NCI-H510A treated with DMSO at 0.1 percent for 48 hours (cell line): Measurements from ENCODE around the gene PTAR1.

Experiments
- DNase-seq: peaks from one replicate; lab custom pipeline; 2025; lab: John Stamatoyannopoulos, UW

The PTAR1 gene

DNA sequence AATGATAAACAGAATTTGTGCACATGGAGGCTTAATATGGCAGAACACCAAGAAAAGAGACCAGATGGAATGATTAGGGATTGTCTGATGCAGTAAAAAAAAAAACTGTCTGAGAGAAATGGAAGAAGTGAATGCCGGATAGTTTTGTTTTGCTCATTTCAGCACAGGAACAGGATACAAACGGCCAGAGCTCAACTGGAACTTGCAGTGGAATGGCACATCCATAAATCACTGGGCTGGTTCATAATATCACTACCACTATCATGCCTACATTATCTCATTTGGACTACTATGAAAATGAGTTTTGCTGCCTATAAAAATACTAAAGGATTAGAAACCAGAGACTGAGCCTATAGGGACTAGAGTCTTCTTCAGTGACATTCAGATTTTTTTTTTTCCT lies 9.7 kb downstream of the PTAR1 start:
- DNase-seq: no peak

DNA sequence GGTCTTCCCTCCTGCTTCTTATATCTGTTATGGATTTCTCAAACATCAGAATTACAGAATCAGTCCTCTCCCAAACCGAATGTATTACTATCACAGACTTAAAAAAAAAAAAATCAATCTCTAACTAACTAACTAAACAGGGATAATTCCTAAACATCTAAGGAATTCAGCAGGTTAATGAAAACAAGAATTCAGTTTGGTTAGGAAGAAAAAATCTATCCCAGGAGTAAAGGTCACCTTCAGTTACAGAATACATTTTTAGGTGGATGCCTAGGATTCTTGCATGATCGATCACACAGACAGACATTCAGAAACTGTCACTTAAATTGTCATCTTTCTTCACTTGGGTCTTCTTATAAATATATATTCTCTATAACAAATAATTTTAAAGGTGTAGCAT lies 11.5 kb downstream of the PTAR1 start:
- DNase-seq: no peak

DNA sequence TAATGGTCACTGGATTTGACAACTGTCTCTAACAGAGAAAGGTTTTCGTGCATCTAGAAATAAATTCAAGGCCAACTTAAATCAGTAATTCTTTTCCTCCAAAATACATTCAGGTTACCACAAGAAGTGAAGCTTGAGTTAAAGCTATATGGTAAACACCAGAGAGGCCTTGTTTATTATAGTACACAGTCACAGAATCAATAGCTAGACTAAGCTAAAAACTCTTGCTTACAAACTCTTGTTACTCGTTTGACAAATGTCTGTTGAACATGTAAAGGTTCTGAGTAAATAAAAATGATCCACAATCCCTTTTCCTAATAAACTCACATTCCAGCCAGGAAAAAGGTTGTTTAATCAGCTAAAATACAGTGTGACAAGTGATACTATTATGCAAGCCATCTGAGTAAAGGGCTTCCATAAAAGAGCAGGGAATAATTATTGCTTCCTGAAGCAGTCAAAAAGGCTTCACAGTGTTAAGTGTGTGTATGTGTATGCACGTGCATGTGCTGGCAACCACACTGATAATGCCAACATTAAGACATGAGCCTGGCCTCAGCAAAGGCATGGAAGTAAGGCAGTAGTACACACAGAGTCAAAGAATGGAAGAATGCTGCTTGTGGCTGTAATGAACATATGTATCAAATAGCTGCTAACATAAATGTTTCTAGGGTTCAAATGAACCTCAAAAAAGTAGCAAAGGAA lies 12.8 kb downstream of the PTAR1 start:
- no peak for DNase-seq

DNA sequence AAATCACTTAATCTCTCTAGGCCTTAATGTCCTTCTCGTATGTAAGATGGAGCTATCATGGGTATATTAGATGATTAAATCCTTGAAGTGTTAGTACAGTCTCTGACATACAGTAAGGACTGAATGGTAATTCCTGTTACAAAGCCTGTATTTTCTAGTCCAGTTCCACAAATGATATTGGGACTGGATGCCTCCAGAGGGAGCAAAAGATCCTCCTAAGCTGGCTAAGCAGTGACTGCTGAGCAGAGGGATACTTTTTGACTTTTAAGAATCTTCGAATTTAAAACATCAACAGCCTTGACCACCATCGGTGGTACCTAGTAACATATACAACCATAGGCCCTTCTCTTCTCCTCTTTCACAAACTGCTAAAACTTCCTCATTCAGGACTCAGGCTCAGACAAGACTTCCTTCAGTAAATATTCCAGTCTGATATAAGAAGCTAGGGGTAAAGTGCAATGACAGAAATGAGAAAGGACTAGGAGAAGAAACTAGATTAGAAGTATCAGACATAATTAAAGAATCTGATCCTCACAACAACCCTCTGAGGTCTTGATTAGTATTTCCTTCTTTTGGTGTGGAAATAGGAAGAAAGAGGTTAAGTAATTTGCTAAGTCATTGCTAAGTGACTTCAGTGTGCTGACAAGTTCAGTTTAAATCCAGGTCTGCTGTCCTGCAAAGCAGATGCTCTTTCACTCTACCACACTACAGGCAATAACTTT lies 13.9 kb downstream of the PTAR1 start:
- no peak for DNase-seq

DNA sequence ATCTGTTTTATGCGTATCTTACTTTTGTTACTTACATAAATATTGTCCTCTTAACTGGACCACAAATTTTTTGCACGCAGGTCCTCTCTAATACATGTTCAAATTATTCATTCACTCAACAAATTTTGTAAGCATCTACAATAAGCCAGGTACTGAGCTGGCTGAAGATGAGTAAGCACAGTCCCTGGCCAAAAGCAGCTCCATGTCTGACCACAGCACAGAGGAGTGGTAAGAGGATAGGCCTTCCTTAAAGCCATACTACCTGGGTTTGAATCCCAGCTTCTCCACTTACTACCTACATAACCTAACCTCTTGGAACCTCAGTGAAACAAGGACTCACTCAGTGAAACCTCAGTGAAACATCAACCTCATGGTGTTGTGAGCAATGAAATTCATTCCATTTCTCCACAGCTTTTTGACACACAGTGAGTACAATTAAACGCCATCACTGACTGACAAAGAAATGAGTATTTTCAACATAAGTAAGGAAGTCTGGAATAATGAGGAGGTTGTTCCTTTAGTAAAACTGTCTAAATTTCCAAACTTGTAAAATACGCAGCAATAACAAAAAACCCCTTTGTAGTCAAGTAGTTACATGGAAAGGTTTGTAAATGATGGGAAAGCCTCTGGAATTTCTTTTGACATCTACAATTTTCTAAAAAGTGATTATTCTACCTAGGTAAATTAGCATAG lies 15.0 kb downstream of the PTAR1 start:
- no peak for DNase-seq

DNA sequence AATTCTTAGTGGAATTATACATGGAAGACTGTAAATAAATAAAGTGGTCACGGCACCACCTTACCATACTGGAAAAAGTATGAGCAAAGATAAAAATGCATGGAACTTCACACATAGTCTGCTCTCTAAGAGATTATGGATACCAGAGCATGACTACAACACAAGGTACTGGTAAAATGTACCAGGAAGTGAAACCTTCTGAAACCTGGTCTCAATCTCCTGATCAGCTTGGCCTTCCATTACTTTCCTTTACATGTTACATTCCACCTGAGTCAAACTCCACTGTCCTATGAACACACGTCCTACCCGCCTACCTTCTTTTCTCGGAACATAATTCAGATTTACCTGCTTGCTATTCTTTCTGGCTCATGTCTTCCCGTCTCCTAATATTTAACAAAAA lies 15.9 kb downstream of the PTAR1 start:
- DNase-seq: no peak

DNA sequence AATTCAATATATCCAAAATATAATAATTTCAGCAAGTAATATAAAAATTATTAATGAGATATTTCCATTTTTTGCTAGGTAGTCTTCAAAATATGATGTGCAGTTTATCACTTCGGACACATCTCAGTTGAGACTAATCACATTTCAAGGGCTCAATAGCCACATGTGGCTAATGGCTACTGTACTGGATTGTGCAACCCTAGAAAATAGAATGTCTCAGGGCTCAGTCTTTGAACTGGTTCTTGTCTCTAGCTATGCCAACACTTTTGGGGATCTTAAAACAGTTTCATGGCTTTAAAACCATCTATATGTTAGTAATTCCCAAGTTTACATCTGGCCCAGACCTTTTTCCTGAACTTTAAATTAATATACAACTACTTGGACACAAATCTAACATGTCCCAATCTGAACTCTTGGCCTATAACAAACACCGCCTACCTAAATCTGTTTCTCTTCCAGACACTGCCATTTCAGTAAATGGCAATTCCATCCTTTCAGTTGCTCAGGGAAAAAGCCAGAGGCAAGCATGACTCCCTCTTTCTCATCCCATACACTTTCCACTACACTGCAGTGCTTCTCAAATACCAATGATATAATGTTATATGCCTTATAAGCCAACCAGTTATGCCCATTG lies 18.8 kb downstream of the PTAR1 start:
- DNase-seq: no peak

DNA sequence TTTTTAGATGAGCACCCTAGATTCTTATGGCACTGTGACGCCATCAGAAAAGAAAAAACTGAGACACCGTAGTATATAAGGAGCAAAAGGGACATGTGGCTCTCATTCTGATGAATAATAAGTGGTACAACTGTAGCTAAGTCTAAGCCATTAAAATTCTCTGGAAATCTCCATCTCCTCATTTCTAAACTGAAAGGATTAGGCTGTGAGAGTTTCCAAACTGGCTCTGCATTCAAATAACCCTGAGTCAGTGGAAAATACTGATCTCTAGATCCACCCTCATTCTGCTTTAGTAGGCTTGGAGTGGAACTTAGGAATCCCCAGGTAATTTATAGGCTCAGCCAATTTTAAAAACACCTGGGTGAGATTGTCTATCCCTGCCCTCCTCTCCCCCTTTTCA lies 28.5 kb downstream of the PTAR1 start:
- no peak for DNase-seq

DNA sequence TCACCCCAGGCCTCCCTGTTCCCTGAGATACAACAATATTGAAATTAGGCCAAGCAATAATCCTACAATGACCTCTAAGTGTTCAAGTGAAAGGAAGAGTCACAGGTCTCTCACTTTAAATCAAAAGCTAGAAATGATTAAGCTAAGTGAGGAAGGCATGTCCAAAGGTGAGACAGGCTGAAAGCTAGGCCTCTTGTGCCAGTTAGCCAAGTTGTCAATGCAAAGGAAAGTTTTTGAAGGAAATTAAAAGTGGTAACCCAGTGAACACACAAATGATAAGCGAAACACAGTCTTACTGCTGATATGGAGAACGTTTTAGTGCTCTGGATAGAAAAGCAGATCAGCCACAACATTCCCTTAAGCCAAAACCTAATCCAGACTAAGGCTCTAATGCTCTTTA lies 39.8 kb downstream of the PTAR1 start:
- no peak for DNase-seq

DNA sequence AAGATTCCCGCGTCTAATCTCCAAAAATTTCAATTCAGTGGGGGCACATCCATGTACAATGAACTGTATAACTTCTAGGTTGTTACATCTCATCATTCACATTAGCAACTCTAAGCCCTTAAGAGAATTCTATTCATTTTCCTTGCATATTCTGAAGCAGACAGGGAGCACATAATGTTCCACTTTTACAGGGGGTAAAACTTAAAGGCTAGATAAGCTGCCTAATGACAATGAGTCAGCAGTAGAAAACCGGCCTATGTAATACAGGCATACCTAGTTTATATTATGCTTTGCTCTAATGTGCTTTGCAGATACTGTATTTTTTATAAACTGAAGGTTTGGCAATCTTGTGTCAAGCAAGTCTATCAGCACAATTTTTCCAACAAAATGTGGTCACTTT lies 40.4 kb downstream of the PTAR1 start:
- no peak for DNase-seq

DNA sequence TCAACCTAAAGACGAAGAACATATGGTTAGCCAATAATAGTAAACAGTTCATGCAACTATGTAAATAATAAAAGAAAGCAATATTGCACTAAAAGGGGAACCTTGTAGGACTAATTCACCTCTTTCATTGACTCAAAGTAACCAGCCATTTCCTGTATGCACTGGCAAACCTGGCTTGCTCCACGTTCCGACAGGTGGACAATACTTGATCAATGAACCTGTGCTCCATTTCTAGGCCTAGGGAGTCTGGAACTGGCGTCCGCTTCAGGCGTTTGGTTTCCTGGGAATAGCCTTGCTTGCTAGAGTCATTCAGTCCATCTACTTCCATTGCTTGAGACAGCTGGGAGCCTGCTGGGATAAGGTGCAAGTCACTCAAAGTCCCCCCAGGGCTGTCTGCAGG lies 41.6 kb downstream of the PTAR1 start:
- no peak for DNase-seq

DNA sequence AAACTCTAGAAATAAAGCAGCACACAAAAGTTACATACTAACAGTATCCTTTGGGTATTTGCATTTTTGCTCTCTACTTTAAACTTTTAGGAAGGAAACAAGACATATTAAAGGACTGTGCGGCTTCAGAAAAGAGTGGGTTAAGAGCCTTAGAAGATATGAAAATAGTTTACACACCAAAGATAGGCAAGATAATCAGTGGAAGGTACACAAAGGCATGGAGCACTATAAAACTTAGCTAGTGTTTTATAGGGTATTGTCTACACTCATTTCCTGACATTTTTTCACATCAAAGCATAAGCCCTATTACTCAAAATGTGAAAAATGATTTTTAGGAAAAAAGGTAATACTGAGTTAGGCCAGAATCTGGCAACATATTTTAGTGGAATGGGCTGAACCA lies 44.0 kb downstream of the PTAR1 start:
- no peak for DNase-seq

DNA sequence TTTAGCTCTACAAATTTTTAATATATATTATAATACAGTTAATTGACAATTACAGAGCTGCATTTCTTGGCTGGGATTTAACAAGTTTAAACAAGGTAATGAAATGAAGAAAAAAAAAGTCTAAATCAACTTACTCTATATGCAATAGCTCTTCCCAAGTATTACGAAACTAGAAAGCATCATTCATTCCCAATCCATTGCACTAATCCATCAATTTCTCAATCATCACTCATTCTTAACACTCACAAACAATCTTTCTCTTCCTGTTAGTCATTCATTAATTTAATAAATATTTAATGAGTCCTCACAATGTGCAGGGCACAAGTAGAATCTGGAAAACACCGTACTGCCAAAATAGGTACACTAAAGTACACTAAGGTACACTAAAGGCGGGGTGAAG lies 44.7 kb downstream of the PTAR1 start:
- no peak for DNase-seq

DNA sequence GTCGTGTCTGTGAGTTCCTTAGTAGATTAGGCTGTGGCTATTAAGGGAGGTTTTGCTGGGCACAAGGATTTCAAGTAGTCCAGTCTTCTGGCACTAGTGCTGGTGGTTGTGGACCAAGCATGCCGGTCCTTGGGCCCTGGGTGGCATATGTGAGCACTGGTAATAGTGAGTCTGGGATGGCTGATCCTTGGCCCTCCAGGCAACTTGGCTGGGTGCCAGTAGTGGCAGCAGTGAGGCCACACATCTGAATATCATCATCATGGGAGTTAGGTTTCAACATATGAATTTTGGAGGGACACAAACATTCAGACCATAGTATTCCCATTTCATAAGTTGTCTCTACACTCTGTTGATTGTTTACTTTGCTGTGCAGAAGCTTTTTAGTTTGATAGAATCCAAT lies 62.3 kb downstream of the PTAR1 start:
- no peak for DNase-seq

DNA sequence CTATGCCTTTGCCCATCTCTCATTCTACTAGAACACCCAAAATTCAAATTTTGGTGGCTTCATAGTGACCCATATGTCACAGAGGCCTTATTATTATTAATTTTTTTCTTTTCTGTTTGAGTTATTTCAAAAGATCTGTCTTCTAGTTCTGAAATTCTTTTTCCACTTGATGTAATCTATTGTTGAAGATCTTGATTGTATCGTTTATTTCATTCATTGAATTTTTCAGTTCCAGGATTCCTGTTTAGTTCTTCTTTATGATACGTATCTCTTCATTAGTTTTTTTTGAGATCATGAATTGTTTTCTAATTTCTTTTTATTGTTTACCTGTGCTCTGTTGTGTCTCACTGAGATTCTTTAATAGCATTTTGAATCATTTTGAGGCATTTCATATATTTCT lies 63.0 kb downstream of the PTAR1 start:
- no peak for DNase-seq

DNA sequence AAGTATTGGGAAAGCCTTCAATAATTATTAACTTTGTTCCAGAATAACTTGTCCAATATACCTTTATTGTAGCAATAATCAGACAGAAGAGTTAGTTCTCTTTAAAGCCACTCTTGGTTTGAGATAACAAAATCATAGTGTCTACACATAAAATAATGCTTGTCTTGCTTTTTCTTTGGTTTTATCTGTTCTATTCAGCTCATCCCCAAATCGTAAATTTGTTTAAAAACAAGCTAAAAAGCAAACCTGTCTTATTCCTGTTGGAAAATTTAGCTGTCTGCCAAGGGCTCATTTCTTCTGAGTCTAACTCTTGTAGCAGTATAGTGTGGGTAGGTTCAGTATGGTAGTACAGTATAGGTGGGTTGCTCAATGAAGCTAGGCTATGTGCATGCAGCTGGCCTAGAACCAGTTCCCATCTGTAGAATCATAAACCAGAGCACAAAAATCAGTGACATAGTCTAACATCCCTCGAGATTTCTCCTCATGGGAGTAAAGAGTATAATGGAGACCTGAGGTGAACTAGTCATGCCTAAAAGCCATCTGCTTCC lies 69.7 kb downstream of the PTAR1 start:
- no peak for DNase-seq

DNA sequence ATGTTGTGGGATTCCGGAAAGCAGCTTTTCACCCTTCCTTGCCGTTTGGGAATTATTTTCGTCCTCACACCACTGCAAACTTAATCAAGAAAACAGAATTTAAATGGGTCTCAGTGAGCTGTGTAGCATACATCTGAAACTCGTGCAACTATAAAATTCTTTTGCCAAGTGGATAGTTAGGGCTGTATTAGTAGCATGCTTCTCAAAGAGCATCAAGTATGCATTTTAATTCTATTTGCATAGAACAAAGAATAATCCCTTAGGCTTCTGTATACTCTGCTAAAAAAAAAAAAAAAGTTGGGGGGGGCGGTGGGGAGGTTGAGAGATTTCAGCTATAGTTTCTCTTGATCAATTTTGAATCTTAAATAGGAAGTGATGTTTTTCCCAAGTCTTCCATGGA lies 75.9 kb downstream of the PTAR1 start:
- DNase-seq: no peak

DNA sequence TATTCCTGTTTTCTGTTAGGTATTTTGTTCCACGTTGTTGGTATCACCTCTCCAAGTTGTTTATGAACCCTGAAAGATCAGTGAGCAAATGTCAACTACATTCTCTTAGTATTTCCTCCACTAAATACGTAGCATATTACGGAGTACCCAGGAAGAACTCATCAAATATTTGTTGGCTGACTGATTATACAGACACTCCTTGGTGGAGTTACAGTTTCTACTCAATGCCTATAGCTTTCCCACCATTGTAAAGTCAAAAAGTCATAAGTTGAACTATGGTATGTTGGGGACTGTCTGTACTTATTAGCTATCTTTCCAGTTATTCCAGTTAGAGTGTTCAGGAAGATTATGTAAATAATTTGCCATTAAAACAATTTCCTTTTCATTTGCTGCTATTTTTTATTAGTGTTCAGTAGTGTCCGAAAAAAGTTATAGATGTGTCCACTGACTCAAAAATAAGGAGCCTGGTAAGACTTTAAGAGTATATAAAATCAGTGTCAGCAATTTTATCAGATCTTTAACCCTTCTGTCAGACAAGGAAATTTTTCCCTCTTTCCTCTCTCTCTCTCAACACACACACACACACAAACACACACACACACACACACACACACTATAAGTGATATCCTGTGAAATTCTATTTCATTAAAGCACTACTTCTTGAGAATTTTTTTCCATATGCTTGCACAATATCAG lies 80.8 kb downstream of the PTAR1 start:
- DNase-seq: no peak

DNA sequence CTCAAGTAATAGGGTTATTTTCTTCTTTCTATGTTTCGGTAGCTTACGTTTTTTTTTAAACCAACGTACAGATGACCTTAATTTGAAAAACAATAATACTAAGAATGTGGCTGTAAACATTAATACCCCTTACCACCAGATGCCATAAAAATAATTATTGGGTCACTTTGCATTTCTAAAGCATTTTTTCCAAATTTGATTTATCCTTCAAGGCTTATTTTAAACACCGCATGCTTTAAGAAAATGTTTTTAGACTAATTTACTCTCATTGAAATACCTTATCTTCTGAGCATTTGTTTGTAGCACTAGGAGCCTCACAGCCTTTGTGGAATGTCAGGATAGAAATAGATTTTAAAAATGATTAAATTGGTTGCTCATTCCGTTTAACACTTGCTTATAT lies 81.9 kb downstream of the PTAR1 start:
- DNase-seq: no peak

DNA sequence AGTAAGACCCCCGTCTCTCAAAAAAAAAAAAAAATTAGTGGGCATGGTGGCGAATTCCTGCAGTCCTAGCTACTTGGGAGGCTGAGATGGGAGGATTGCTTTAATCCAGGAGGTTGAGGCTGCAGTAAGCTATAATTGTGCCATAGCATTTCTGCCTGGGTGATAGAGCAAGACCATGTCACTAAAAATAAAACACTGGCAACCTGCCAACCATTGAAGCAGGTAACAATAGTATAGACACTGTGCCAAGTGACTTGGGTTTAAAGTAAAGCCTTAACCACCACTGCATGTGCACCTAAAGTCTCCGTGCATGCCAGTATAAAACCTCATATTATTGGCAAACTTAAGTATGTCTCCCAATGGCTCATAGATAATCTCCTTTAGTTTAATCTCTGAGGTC lies 84.2 kb downstream of the PTAR1 start:
- no peak for DNase-seq

DNA sequence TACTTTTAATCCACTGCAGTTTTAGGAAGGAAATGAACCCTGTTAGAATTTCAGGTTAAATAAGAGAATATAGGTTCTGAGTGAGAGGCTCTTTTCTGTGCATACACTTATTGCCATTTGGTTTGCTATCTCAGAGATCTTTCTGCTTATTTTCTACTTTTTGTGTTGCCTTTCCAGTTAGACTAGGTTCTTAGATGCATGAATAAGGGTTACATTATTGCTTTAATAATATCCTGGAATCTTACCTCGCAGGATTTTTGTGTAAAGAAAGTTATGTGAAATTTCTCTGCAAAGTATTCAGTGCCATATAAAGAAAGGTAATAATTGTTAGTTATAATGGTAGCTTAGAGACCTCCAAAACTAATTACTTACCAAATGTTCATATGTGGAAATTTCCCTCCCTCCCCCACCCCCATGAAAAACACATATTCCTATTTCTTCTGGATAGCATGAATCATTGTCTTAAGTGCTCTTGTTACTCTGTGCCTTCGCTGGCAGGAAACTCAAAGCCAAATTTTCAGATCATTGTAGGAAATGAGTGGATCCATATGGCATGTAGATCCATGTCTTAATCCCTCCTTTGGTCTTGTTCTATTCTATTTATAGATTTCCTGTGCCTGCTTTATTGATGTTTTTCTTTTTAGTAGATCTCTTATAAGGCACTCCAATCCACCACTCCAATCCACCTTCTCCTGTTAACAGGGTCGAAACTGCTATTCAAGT lies 84.9 kb downstream of the PTAR1 start:
- peak; percentile 34 for DNase-seq
